HG02970 (cell line): ENCODE measurements around the gene C1orf87.
"Not testable (repeated sequence)": the region's sequence is repeated elsewhere in the genome, so short reads cannot be mapped to it uniquely, and the experiment has no call there.

Source experiments
- ATAC-seq: cut with Tn5 transposase; IDR thresholded peaks from one replicate; pipeline ENCODE4 v1.9.1; 2021; ENCODE audit warnings: mild to moderate bottlenecking, moderate library complexity, moderate number of reproducible peaks; ENCODE audit not compliant: unreplicated experiment, low FRiP score

Gene C1orf87

GRCh38 chr1:59999006-59999405 is 74.6 kb downstream of the C1orf87 start:
- ATAC-seq: no peak

- ATAC-seq: no peak
These were observed 76.0 kb downstream of the C1orf87 start for GRCh38 chr1:59997479-59998115.

DNA sequence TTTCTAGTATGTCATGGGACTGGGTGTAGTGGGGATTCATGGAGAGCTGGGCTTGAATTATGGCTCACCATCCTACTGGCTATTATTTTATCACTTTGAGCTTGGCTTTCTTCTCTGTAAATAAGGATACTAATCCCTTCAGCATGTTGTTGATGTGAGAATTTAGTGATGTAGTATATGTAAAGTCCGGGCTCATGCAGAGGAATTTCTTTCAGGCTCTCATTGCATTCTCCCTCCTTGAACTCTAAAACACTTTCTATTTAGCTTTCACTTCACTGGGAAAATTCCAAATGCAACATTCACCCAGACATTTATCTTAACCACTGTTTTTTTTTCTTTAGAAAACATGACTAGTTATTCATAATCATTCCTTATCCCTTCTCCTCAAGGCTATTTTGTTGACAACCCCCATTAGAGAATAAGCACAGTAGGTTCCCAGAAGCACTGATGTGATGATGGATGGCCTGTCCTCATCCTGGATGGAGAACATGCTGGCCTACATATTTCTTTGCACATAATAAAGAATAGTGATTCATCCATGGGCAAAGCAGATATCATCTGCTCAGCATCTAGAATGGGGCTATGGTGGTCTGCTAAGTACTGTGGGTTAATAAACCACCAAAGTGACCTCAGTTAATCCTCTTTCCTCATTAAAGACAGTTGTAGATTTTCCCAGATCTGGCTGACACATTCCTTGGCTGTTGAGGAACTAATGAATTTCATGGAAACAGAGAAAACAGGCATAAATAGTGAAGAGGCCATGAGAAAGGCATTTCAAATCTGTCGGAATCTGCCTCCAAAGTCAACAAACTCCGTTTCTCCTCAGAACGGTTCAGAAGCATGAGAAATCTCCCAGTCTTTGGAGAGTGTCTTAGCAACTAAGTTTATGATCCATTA is 79.0 kb downstream of the C1orf87 start:
- no peak for ATAC-seq

- no peak for ATAC-seq
These were observed 81.3 kb downstream of the C1orf87 start for GRCh38 chr1:59992040-59992820.

DNA sequence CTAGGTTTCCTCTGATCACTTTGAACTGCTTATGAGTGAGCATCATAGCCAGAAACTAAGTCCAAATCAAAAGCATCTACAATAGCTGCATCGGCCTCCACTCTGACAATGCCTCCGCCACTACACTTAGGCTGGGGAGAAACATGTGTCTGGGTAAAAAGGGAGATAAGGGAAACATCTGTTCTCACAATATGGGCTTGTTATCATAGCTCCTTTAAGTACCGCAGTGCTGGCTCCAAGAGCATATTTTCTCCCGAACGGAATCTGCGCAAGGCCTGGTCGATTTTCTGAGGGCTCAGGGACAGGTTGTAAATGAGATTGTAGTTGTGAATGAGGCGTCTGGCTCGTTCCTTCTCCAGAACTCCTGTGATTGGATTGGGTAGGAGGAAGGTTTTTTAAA is 83.1 kb downstream of the C1orf87 start:
- no peak for ATAC-seq

DNA sequence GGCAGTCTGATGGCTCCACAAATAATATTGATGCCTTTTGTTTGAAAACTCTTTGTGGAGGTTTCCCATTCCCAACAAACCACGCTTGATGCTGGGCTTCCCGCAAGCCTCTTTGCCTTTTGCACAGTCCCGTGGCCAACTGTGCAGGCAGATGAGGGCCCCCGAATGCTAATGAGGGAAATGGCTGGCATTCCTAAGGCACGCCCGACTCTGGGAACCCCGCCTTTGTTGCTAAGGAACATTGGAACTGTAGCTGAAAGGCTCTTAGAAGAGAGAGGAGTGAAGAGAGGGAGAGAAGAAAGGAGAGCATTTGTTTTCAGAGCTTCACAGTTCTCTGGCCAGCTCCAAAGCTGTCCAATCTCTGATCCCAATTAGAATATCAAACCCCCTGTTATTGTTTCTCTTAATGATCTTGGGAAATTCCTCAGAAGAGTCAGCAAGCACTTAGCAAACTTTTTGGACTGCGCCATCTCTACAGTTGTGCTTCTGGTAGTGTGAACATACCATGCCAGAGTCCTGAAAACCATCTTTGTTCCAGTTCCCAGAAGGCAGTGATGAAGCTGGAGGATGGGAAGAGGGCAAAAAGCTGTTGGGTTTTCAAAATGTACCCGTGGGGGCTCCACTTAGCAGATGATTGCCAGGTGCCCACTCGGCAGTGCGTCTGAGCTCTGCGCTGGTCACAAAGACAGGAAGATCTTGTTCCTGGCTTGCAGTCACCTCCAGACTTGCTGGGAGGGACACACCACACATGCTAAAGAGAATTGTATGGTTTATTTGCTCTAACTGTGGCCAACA is 86.9 kb downstream of the C1orf87 start:
- no peak for ATAC-seq

DNA sequence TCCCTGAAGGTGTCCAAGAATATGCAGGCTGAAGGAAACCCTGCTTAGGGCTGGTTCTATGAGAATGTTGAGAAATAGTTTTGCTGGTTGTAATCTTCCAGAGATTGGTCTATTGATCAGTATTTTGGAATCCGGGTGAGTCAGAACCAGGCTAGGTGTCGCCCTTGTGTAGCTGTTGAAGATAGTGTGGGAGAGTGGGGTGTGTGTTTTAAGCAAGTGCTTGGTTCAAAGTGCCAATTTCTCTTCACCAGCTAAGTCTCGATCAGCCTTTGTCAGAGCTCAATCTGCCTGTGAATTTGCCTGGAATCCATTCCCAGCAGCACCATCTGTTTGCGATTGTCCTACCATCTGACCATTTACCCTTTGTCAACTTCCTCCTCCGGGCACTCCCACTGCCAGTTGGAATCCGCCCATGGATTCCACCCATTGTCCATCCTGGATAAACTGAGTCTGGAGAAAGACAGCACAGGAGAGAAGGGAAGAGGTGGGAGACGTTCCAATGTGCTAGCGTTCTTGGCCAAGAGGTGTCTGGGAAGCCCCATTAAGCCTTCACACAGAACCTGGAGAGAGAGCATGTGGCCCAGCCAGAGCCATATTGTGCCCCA is 87.6 kb downstream of the C1orf87 start:
- no peak for ATAC-seq

DNA sequence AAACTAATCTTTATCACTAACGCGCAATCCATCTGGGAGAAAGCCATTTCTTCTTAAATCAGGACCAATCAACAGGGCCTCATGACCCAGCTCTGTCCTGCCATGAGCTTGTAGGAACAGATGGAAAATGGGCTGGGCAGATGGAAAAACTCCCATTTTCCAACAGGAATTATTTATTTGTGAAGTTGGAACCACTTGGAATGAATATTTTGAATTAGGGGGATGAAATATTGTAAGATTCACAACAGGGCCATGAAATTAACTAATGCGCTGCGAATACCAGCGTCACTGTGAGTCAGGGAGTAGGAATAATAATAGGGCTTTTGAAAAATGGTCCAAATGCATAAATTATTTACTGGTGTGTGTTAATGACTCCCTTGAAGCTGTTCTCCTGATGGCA is 93.9 kb downstream of the C1orf87 start:
- ATAC-seq: no peak

GRCh38 chr1:59978511-59978910 is 95.1 kb downstream of the C1orf87 start:
- ATAC-seq: no peak

- ATAC-seq: no peak
These were observed 95.5 kb downstream of the C1orf87 start for GRCh38 chr1:59978026-59978425.

- ATAC-seq: no peak
These were observed 96.5 kb downstream of the C1orf87 start for GRCh38 chr1:59977075-59977410.

- ATAC-seq: no peak
These were observed 97.1 kb downstream of the C1orf87 start for GRCh38 chr1:59976194-59977074.

GRCh38 chr1:59973719-59974118 is 99.9 kb downstream of the C1orf87 start:
- no peak for ATAC-seq

- ATAC-seq: no peak
These were observed 101.2 kb downstream of the C1orf87 start for GRCh38 chr1:59972216-59972927.

GRCh38 chr1:59971464-59971911 is 102.1 kb downstream of the C1orf87 start:
- ATAC-seq: no peak

- not testable (repeated sequence) for ATAC-seq
These were observed 103.9 kb downstream of the C1orf87 start for GRCh38 chr1:59969542-59970175.

- not testable (repeated sequence) for ATAC-seq
These were observed 104.8 kb downstream of the C1orf87 start for GRCh38 chr1:59968746-59969145.

- no peak for ATAC-seq
These were observed 105.8 kb downstream of the C1orf87 start for GRCh38 chr1:59967780-59968179.
